Heart right ventricle (tissue), 16 donors: ENCODE data around the gene NECAB3. TPM values are rescaled to one million over a fixed set of nuclear protein-coding genes. Genes with fewer than 3 reads are reported as not detected.
"Not testable (repeated sequence)": the region's sequence is repeated elsewhere in the genome, so short reads cannot be mapped to it uniquely, and the experiment has no call there.

Experiments used
- ATAC-seq, 8 donors: fragments of 200-7000 bp; cut with Tn5 transposase; one replicate each; pipeline ENCODE4 v1.9.1; 2020; ENCODE audit warnings: mild to moderate bottlenecking in 8 of 8, moderate library complexity in 8 of 8, moderate number of reproducible peaks in 1 of 8
- DNase-seq, 2 donors: peaks; one replicate each; pipeline ENCODE4 v3.0.0-alpha.2; 2020
- H3K27ac ChIP-seq, 10 donors: fragments of 200-600 bp; sonication (generic) in 2 of 10; one replicate each; pipeline versions ENCODE4 v1.5.0 to v1.8.0; 2020 to 2022; ENCODE audit warnings: mild to moderate bottlenecking in 3 of 10
- H3K27me3 ChIP-seq, 7 donors: fragments of 200-600 bp; one replicate each; pipeline ENCODE4 v1.8.0; 2021 to 2022; ENCODE audit warnings: mild to moderate bottlenecking in 2 of 7
- H3K36me3 ChIP-seq, 9 donors: fragments of 200-600 bp; sonication (generic) in 1 of 9; one replicate each; pipeline versions ENCODE4 v1.5.0 to v1.8.0; 2020 to 2022; ENCODE audit warnings: mild to moderate bottlenecking in 2 of 9
- H3K4me1 ChIP-seq, 9 donors: fragments of 200-600 bp; sonication (generic) in 1 of 9; one replicate each; pipeline versions ENCODE4 v1.5.0 to v1.8.0; 2020 to 2022; ENCODE audit warnings: mild to moderate bottlenecking in 4 of 9
- H3K4me3 ChIP-seq, 10 donors: fragments of 200-600 bp; sonication (generic) in 2 of 10; one replicate each; pipeline versions ENCODE4 v1.5.0 to v1.8.0; 2020 to 2022; ENCODE audit warnings: mild to moderate bottlenecking in 7 of 10, moderate library complexity in 2 of 10
- H3K9me3 ChIP-seq, 11 donors: fragments of 200-600 bp in 10 of 11; sonication (generic) in 2 of 11; one replicate each; pipeline versions ENCODE4 v1.5.0 to v1.8.0; 2013 to 2022; ENCODE audit warnings: mild to moderate bottlenecking in 2 of 11, control low read depth in 1 of 11, moderate library complexity in 1 of 11
- CTCF ChIP-seq, 9 donors: fragments of 200-600 bp; sonication (generic) in 2 of 9; IDR thresholded peaks; one replicate each; pipeline versions ENCODE4 v1.5.0 to v1.8.0; 2021 to 2022; ENCODE audit warnings: antibody characterized with exemption in 9 of 9, mild to moderate bottlenecking in 5 of 9, moderate library complexity in 1 of 9
- WGBS, 2 donors: extraction: QIAGEN DNeasy Blood & Tissue Kit; methylation state at CpG; one replicate each; pipeline ENCODE4 v1.1.7; 2013; ENCODE audit warnings: inconsistent platforms in 1 of 2; 5-methylcytosine and 5-hydroxymethylcytosine counted together
- intact Hi-C, 10 donors: fragments of 100-400 bp; cut with DNase I; formaldehyde crosslinking; loops; one replicate each; pipeline versions ENCODE4 v1.11.1 to v1.14.2; 2022
- polyA plus RNA-seq, 2 donors: library from polyadenylated mRNA; stranded (reverse); fragments of 200-250 nt; gene quantifications; one replicate each; pipeline ENCODE4 v1.2.3, GENCODE V29; 2013
- total RNA-seq, 10 donors: library from RNA; stranded (reverse); fragmentation: NEBNext Ultra II Directional in 3 of 10; extraction: Animal tissue kit (Norgen Biotek cat#: 25700) in 3 of 10; gene quantifications; one replicate each; pipeline versions ENCODE4 v1.2.1 to v1.2.4, GENCODE V29; 2021 to 2023
- donor health status: Arrhythmogenic right ventricular cardiomyopathy.
- donor health status: ischemic (EF 13 %, LVEDD 7.1; RV severe dilation, severe dysfunction).
- donor health status: healthy with polysubstance abuse.
- donor health status: DM: no; HTN: yes; CAD: no.
- donor health status: DM: no; HTN: no; CAD: no.
- donor health status: ischemic (EF 25% LVEDD 6.9; RV normal size, moderate dysfunction).
- donor health status: ischemic (EF 25% LVEDD 5.7; RV mildly dilated, moderate dysfunction).
- donor health status: healthy.
- donor health status: DM: yes; HTN: yes; CAD: no.
- donor health status: Ischemic cardiomyopathy.
- donor health status: ischemic (EF 35%, LVEDD 5.7; RV mildly dilated, moderate dysfunction).
- donor health status: nonischemic (EF 11% LVEDD 7.7; RV severe dilation, severe dysfunction).
- donor health status: DM: yes; HTN: yes; CAD: no.
- donor health status: PGD.
- donor health status: ischemic (EF 29% LVEDD 5.4; RV normal size, mild dysfunction).
- donor health status: nonischemic (EF 23%, LVEDD 6.1; RV moderate dilation, normal function).

Gene NECAB3
- total and polyA plus RNA-seq, 12 donors, result 36.6 to 92.8 (median 77.2) TPM

- 87 to 91% methylated on average over 19 to 23 of the region's 27 CpGs for WGBS, 2 donors
- Histone ChIP-seq H3K4me3 (no peak overlapping the region), H3K27ac (no peak overlapping the region), H3K4me1 (peaks cover 0 to 20% (median 4%) of the 10 kb centered on the region in 9 donors), H3K9me3 (no peaks in the 10 kb centered on the region), H3K36me3 (peaks cover 0 to 29% (median 0%) of the 10 kb centered on the region in 9 donors), H3K27me3 (no peaks in the 10 kb centered on the region)
- no peak for TF ChIP-seq CTCF (IDR thresholded peaks at IDR 0.05)
- DNase-seq (no peak), ATAC-seq (no peak)
- intact Hi-C loops, result no loop called here
Measured at GRCh38 chr20:33701629-33702450, 27.6 kb upstream of the NECAB3 start.

- H3K4me3 ChIP-seq, intact Hi-C loops, H3K27ac ChIP-seq, DNase-seq, H3K9me3 ChIP-seq, ATAC-seq, H3K27me3 ChIP-seq: not testable (repeated sequence)
- Histone ChIP-seq H3K36me3 (peaks cover 0 to 19% (median 0%) of the 10 kb centered on the region in 9 donors), H3K4me1 (peaks cover 0 to 27% (median 6%) of the 10 kb centered on the region in 9 donors)
- WGBS, 2 donors, result 92 to 96% methylated on average over 35 to 45 of the region's 45 CpGs
Measured at GRCh38 chr20:33700696-33701441, 26.6 kb upstream of the NECAB3 start.

GRCh38 chr20:33698966-33699365 lies 24.7 kb upstream of the NECAB3 start:
- H3K9me3 ChIP-seq, H3K27me3 ChIP-seq, H3K27ac ChIP-seq, DNase-seq, ATAC-seq, H3K4me3 ChIP-seq, intact Hi-C loops, H3K36me3 ChIP-seq: not testable (repeated sequence)
- 94 to 97% methylated on average over 6 to 19 of the region's 27 CpGs for WGBS, 2 donors
- peaks cover 0 to 35% (median 8%) of the 10 kb centered on the region in 9 donors for H3K4me1 ChIP-seq

GRCh38 chr20:33697129-33697528 lies 22.9 kb upstream of the NECAB3 start:
- H3K36me3 ChIP-seq, result no peaks in the 10 kb centered on the region
- TF ChIP-seq CTCF (IDR thresholded peaks at IDR 0.05), result no peak
- peak overlapping the region in 3 of 10 donors; percentile 16 to 50 (median 47) for H3K27ac ChIP-seq
- 73% methylated on average over 8 of the region's 8 CpGs for WGBS, 2 donors
- intact Hi-C loops, result no loop called here
- no peaks in the 10 kb centered on the region for H3K27me3 ChIP-seq
- no peaks in the 10 kb centered on the region for H3K9me3 ChIP-seq
- H3K4me1 ChIP-seq, result peaks cover 0 to 31% (median 10%) of the 10 kb centered on the region in 9 donors
- ATAC-seq (peak; percentile 35 to 82 (median 77)), DNase-seq (peak in 1 of 2 donors; percentile 43)
- H3K4me3 ChIP-seq, result no peak overlapping the region

- Histone ChIP-seq H3K4me3 (no peak overlapping the region), H3K9me3 (no peaks in the 10 kb centered on the region), H3K27ac (peak overlapping the region in 2 of 10 donors; percentile 16 to 34), H3K27me3 (no peaks in the 10 kb centered on the region), H3K36me3 (no peaks in the 10 kb centered on the region), H3K4me1 (peaks cover 0 to 31% (median 10%) of the 10 kb centered on the region in 9 donors)
- ATAC-seq (no peak), DNase-seq (no peak)
- WGBS, 2 donors, result 78 to 82% methylated on average over 4 of the region's 4 CpGs
- TF ChIP-seq CTCF (IDR thresholded peaks at IDR 0.05), result no peak
- intact Hi-C loops, result no loop called here
Measured at GRCh38 chr20:33696448-33696847, 22.2 kb upstream of the NECAB3 start.
